Gastrocnemius medialis (tissue), 4 donors: ENCODE data around the gene ATP4B.

ENCODE experiments used
- CTCF ChIP-seq, 5 experiments: fragments of 450-650 bp in 3 of 5; fragments of 200-600 bp in 2 of 5; sonication (generic) in 2 of 5; IDR thresholded peaks in 4 of 5; conservative IDR thresholded peaks in 1 of 5; 1 replicate in 4 of 5; 2 replicates in 1 of 5; pipeline ENCODE4 v1.5.1; 2016 to 2019; ENCODE audit warnings: antibody characterized with exemption in 5 of 5, mild to moderate bottlenecking in 3 of 5, moderate library complexity in 3 of 5
- POLR2A ChIP-seq, 2 donors: fragments of 450-650 bp; IDR thresholded peaks; one replicate each; pipeline ENCODE4 v1.6.1; 2017; ENCODE audit warnings: antibody characterized with exemption in 2 of 2, mild to moderate bottlenecking in 2 of 2, moderate library complexity in 2 of 2

- TF ChIP-seq POLR2A (IDR thresholded peaks at IDR 0.05): no peak
- TF ChIP-seq CTCF (IDR thresholded peaks at IDR 0.05 in 4 of 5, conservative IDR thresholded peaks at IDR 0.05 in 1 of 5): no peak
Observed at GRCh38 chr13:113646376-113646775, 11.6 kb downstream of the ATP4B start.
